Measurements from ENCODE around the gene TRAPPC8.

DNA sequence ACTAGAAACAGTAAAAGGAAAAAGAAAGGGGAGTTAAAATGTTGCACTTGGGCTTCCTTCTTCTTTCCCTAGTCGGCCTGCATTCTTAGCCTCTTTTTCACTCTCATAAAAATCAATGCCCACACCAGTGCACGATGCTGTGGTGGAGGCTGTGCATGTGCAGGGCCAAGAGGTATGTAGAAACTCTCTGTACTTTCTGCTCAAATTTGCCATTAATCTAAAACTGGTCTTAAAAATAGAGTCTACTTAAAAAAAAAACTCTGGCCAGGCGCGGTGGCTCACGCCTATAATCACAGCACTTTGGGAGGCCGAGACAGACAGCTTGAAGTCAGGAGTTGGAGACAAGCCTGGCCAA, 11.1 kb downstream of the TRAPPC8 start:
- no peak for TF ChIP-seq EZH2phosphoT487 (IDR thresholded peaks at IDR 0.05)
- no peak for TF ChIP-seq EZH2 (IDR thresholded peaks at IDR 0.05)

Measured in neural progenitor cell (in vitro differentiated cells).